Motor neuron (in vitro differentiated cells): ENCODE results near the gene ZBTB16. TPM values are rescaled to one million over a fixed set of nuclear protein-coding genes. Genes with fewer than 3 reads are reported as not detected.

Experiments used
- ATAC-seq, 8 experiments: fragments of 200-7000 bp; cut with Tn5 transposase; replicated peaks in 6 of 8; 2 replicates each; pipeline ENCODE4 v1.8.0; 2021; ENCODE audit warnings: mild to moderate bottlenecking in 8 of 8, moderate library complexity in 8 of 8
- H3K27ac ChIP-seq, 2 donors: fragments of 250-450 bp; sonication (Bioruptor Pico); 2 replicates each; pipeline ENCODE4 v1.9.0; 2021; ENCODE audit warnings: antibody characterized with exemption in 2 of 2, mild to moderate bottlenecking in 2 of 2, moderate library complexity in 1 of 2
- H3K4me1 ChIP-seq, 2 donors: fragments of 250-450 bp; sonication (Bioruptor Pico); replicated peaks in 1 of 2; 2 replicates each; pipeline ENCODE4 v1.6.1; 2021; ENCODE audit warnings: antibody characterized with exemption in 2 of 2, mild to moderate bottlenecking in 2 of 2, moderate library complexity in 1 of 2
- H3K4me3 ChIP-seq, 5 donors: fragments of 250-450 bp; sonication (Bioruptor Pico); 2 replicates each; pipeline ENCODE4 v1.9.0; 2021; ENCODE audit warnings: antibody characterized with exemption in 5 of 5, mild to moderate bottlenecking in 5 of 5, moderate library complexity in 4 of 5
- WGBS, 10 experiments: fragments of 450-650 bp; shearing (Covaris generic); methylation state at CpG; one replicate each; pipeline ENCODE4 v1.0.0; 2022; 5-methylcytosine and 5-hydroxymethylcytosine counted together
- in situ Hi-C, 9 experiments: fragments of 400-800 bp; cut with MboI; loops; one replicate each; pipeline ENCODE4 v1.15.0; 2021; ENCODE audit warnings: low sequenced_read_pairs in 9 of 9, low pct_unique_long_range_greater_than_20kb in 2 of 9; ENCODE audit not compliant: unreplicated experiment in 9 of 9
- total RNA-seq, 8 experiments: library from RNA; unstranded; fragments of 300-600 nt; gene quantifications; 2 replicates each; pipeline versions ENCODE4 v1.2.3 to v1.2.4, GENCODE V29; 2022

The ZBTB16 gene
- total RNA-seq, 8 experiments from 2014 or later: 0.07 to 26.6 (median 7.3) TPM; not detected in 1

- in situ Hi-C loops: no loop called here
- WGBS, 10 experiments: 73 to 95% (median 84%) methylated on average over 1 to 5 of the region's 9 CpGs; no CpG with 5 or more reads in 3 of the 10 experiments
- H3K27ac ChIP-seq: no peak overlapping the region
- peaks cover 52 to 65% of the 10 kb centered on the region in 2 donors for H3K4me1 ChIP-seq
- no peak for ATAC-seq
- H3K4me3 ChIP-seq: no peak overlapping the region
Observed at GRCh38 chr11:114133548-114134329, 74.2 kb downstream of the ZBTB16 start.

- H3K4me1 ChIP-seq: peaks cover 46 to 53% of the 10 kb centered on the region in 2 donors
- in situ Hi-C loops: no loop called here
- H3K27ac ChIP-seq: no peak overlapping the region
- no peak overlapping the region for H3K4me3 ChIP-seq
- whole genome bisulfite sequencing, 10 experiments: 0 to 100% (median 89%) methylated on average over 1 to 3 of the region's 3 CpGs; no CpG with 5 or more reads in 3 of the 10 experiments
- peak in 3 of 8 experiments; percentile 58 to 82 (median 80) for ATAC-seq
Observed at GRCh38 chr11:114134870-114135269, 75.4 kb downstream of the ZBTB16 start.

- in situ Hi-C loops: no loop called here
- H3K4me1 ChIP-seq: peaks cover 40 to 45% of the 10 kb centered on the region in 2 donors
- no peak for ATAC-seq
Observed at GRCh38 chr11:114135737-114136151, 76.2 kb downstream of the ZBTB16 start.

GRCh38 chr11:114136686-114137640 is 77.5 kb downstream of the ZBTB16 start:
- in situ Hi-C loops: no loop called here
- Histone ChIP-seq H3K27ac (no peak overlapping the region), H3K4me3 (no peak overlapping the region), H3K4me1 (peaks cover 40 to 41% of the 10 kb centered on the region in 2 donors)
- 23 to 95% (median 67%) methylated on average over 2 to 9 of the region's 10 CpGs for whole genome bisulfite sequencing, 10 experiments
- ATAC-seq: no peak

More at GRCh38 chr11:114135737-114136151, 76.2 kb downstream of the ZBTB16 start:
- Histone ChIP-seq H3K27ac (no peak overlapping the region), H3K4me3 (no peak overlapping the region)
- WGBS, 10 experiments: 0 to 100% (median 71%) methylated on average over 1 to 4 of the region's 4 CpGs; no CpG with 5 or more reads in 2 of the 10 experiments

- H3K4me1 ChIP-seq: peaks cover 40 to 42% of the 10 kb centered on the region in 2 donors
- no peak overlapping the region for H3K4me3 ChIP-seq
- ATAC-seq: no peak
- WGBS, 10 experiments: 55 to 100% (median 94%) methylated on average over 1 to 6 of the region's 6 CpGs; no CpG with 5 or more reads in 6 of the 10 experiments
- H3K27ac ChIP-seq: no peak overlapping the region
- in situ Hi-C loops: no loop called here
Observed at GRCh38 chr11:114137838-114138237, 78.3 kb downstream of the ZBTB16 start.

GRCh38 chr11:114138411-114138810 is 78.9 kb downstream of the ZBTB16 start:
- Histone ChIP-seq H3K4me3 (no peak overlapping the region), H3K4me1 (peaks cover 45 to 48% of the 10 kb centered on the region in 2 donors), H3K27ac (no peak overlapping the region)
- in situ Hi-C loops: no loop called here
- WGBS, 10 experiments: 65 to 100% (median 93%) methylated on average over 1 to 4 of the region's 4 CpGs; no CpG with 5 or more reads in 2 of the 10 experiments
- no peak for ATAC-seq

- WGBS, 10 experiments: 50 to 100% (median 72%) methylated on average over 2 to 11 of the region's 13 CpGs; no CpG with 5 or more reads in 5 of the 10 experiments
- ATAC-seq: no peak
- H3K27ac ChIP-seq: no peak overlapping the region
- H3K4me3 ChIP-seq: no peak overlapping the region
- in situ Hi-C loops: no loop called here
- peaks cover 49 to 60% of the 10 kb centered on the region in 2 donors for H3K4me1 ChIP-seq
Observed at GRCh38 chr11:114140826-114141225, 81.3 kb downstream of the ZBTB16 start.

GRCh38 chr11:114141863-114142580 is 82.5 kb downstream of the ZBTB16 start:
- Histone ChIP-seq H3K27ac (no peak overlapping the region), H3K4me1 (peaks cover 40 to 59% of the 10 kb centered on the region in 2 donors), H3K4me3 (no peak overlapping the region)
- in situ Hi-C loops: no loop called here
- peak in 5 of 8 experiments; percentile 28 to 78 (median 61) for ATAC-seq
- WGBS, 10 experiments: 30 to 70% (median 57%) methylated on average over 1 to 8 of the region's 10 CpGs

- peak in 2 of 8 experiments; percentile 1 for ATAC-seq
- Histone ChIP-seq H3K27ac (peak overlapping the region in 1 of 2 donors; percentile 45), H3K4me1 (peaks cover 43 to 66% of the 10 kb centered on the region in 2 donors), H3K4me3 (no peak overlapping the region)
- 0 to 100% (median 50%) methylated on average over 1 to 3 of the region's 6 CpGs; no CpG with 5 or more reads in 4 of the 10 experiments for WGBS, 10 experiments
- in situ Hi-C loops: no loop called here
Observed at GRCh38 chr11:114142707-114143106, 83.2 kb downstream of the ZBTB16 start.

- in situ Hi-C loops: no loop called here
- Histone ChIP-seq H3K27ac (no peak overlapping the region), H3K4me1 (peaks cover 47 to 70% of the 10 kb centered on the region in 2 donors), H3K4me3 (no peak overlapping the region)
- ATAC-seq: no peak
- WGBS, 10 experiments: 46 to 100% (median 90%) methylated on average over 1 to 2 of the region's 2 CpGs; no CpG with 5 or more reads in 1 of the 10 experiments
Observed at GRCh38 chr11:114145166-114145775, 85.8 kb downstream of the ZBTB16 start.

- peaks cover 34 to 51% of the 10 kb centered on the region in 2 donors for H3K4me1 ChIP-seq
Observed at GRCh38 chr11:114147375-114148012, 88.0 kb downstream of the ZBTB16 start.

More at GRCh38 chr11:114147375-114148012, 88.0 kb downstream of the ZBTB16 start:
- no peak overlapping the region for H3K27ac ChIP-seq
- 13 to 100% (median 63%) methylated on average over 1 to 5 of the region's 5 CpGs; no CpG with 5 or more reads in 1 of the 10 experiments for WGBS, 10 experiments
- in situ Hi-C loops: no loop called here
- H3K4me3 ChIP-seq: no peak overlapping the region
- no peak for ATAC-seq
